ENCODE results near the gene MT1HL1. TPM values are rescaled to one million over a fixed set of nuclear protein-coding genes. Genes with fewer than 3 reads are reported as not detected.

The MT1HL1 gene
- total RNA-seq, 1 experiment from 2014 or later = not detected

GRCh38 chr1:237045278-237046016 lies 41.2 kb upstream of the MT1HL1 start:
- Histone ChIP-seq H3K9ac (ENCODE audit: extremely low read depth, insufficient read length, low read length) (no peak overlapping the region), H3K4ac (ENCODE audit: low read depth, low read length) (no peak overlapping the region), H2BK12ac (ENCODE audit: insufficient read length, low read depth, low read length) (no peak overlapping the region), H3K4me2 (ENCODE audit: insufficient read depth, insufficient read length, low read length) (peak overlapping the region; percentile 28), H3K79me1 (ENCODE audit: insufficient read depth, low read depth, low read length, poor library complexity, severe bottlenecking) (no peaks in the 10 kb centered on the region), H3K56ac (ENCODE audit: insufficient read length, low read depth, low read length) (no peak overlapping the region), H3K27me3 (ENCODE audit: insufficient read depth, low read length) (peaks cover 18% of the 10 kb centered on the region; the same call in 1 of the 2 replicates), H3K4me1 (ENCODE audit: insufficient read depth, low read length) (peaks cover 9% of the 10 kb centered on the region; the same call in 1 of the 2 replicates), H4K20me1 (ENCODE audit: control insufficient read depth, insufficient read depth, insufficient read length) (no peaks in the 10 kb centered on the region), H2AFZ (ENCODE audit: low read length) (no peak overlapping the region), H3K9me3 (ENCODE audit: control insufficient read depth, low read depth, low read length) (no peaks in the 10 kb centered on the region), H4K91ac (ENCODE audit: insufficient read length, low read depth, low read length) (no peak overlapping the region), H3K18ac (ENCODE audit: insufficient read length, low read depth, low read length) (no peak overlapping the region), H3K27ac (ENCODE audit: insufficient read length, low read depth, low read length) (no peak overlapping the region), H3K23me2 (ENCODE audit: insufficient read length, low read depth, low read length, poor library complexity, severe bottlenecking) (peaks cover 16% of the 10 kb centered on the region), H2BK5ac (ENCODE audit: insufficient read length, low read length) (no peak overlapping the region), H2BK15ac (ENCODE audit: low read depth, low read length) (no peak overlapping the region), H2BK20ac (ENCODE audit: low read depth, low read length, poor library complexity, severe bottlenecking) (no peak overlapping the region), H3K23ac (ENCODE audit: insufficient read length, low read depth, low read length) (no peak overlapping the region), H4K8ac (replicated peaks; ENCODE audit: insufficient read length, low read depth, low read length) (no peak overlapping the region), H2AK5ac (ENCODE audit: insufficient read length, low read length) (no peak overlapping the region), H3T11ph (ENCODE audit: low read length) (no peak overlapping the region), H3K79me2 (ENCODE audit: insufficient read depth, low read length) (no peaks in the 10 kb centered on the region; the same call in 1 of the 2 replicates), H4K5ac (ENCODE audit: insufficient read length, low read depth, low read length) (no peak overlapping the region), H2BK120ac (ENCODE audit: low read depth, low read length, poor library complexity, severe bottlenecking) (no peak overlapping the region), H3K14ac (ENCODE audit: insufficient read depth, low read length) (no peak overlapping the region)
- Mint-ChIP-seq H3K27ac (no peak overlapping the region; a peak in 2 of 7 replicates), H3K4me3 (peak overlapping the region in 1 of 2 experiments; percentile 18; a peak in 3 of 5 replicates), H3K36me3 (ENCODE audit: insufficient read depth in 1 of 3, low read depth in 3 of 3) (peaks cover 0 to 7% (median 4%) of the 10 kb centered on the region in 3 experiments; a peak in 1 of 7 replicates), H3K9me3 (no peaks in the 10 kb centered on the region; a peak in 2 of 5 replicates), H3K27me3 (ENCODE audit: low read depth) (peaks cover 37% of the 10 kb centered on the region), H3K4me1 (peaks cover 31 to 34% of the 10 kb centered on the region in 2 experiments)
- DNase-seq = no peak
- no CpG with 5 or more reads among the region's 3 CpGs for WGBS (ENCODE audit: extremely low coverage, insufficient read length, low lambda C conversion rate)
- TF ChIP-seq CTCF (conservative IDR thresholded peaks at IDR 0.05) = peak; percentile 56
